SK-N-SH treated with all-trans-retinoic acid at 6 μM for 48 hours (cell line): Measurements from ENCODE around the gene ADRA2C.

Source experiments
- OSR1 ChIP-seq: fragments of 250-450 bp; sonication (Bioruptor Pico); IDR thresholded peaks from 2 replicates; pipeline ENCODE4 v1.8.0; 2022; ENCODE audit warnings: moderate library complexity, mild to moderate bottlenecking, inconsistent platforms
- ZFP30 ChIP-seq: fragments of 450-650 bp; formaldehyde crosslinking; IDR thresholded peaks from 2 replicates; pipeline ENCODE4 v1.5.0; 2022; ENCODE audit warnings: mild to moderate bottlenecking, moderate library complexity
- ZNF565 ChIP-seq: fragments of 450-650 bp; formaldehyde crosslinking; conservative IDR thresholded peaks from 2 replicates; pipeline ENCODE4 v1.5.0; 2020; ENCODE audit warnings: low read depth, mild to moderate bottlenecking, moderate library complexity

- TF ChIP-seq ZFP30 (CRISPR knock-in tag): no peak
- TF ChIP-seq ZNF565 (CRISPR knock-in tag): no peak
- TF ChIP-seq OSR1 (CRISPR knock-in tag): no peak
These were observed 25.8 kb downstream of the ADRA2C start for GRCh38 chr4:3791910-3792542.
